ENCODE data around the gene TMEM270. TPM values are rescaled to one million over a fixed set of nuclear protein-coding genes. Genes with fewer than 3 reads are reported as not detected.

TMEM270 gene
- polyA plus RNA-seq, 2 of the 4 experiments (the other 2 are of a cell fraction): not detected

- TF ChIP-seq HES2 (IDR thresholded peaks at IDR 0.05) (no peak), JUNB (IDR thresholded peaks at IDR 0.05) (no peak), ELK1 (IDR thresholded peaks at IDR 0.05; ENCODE audit: low read depth, low read length) (no peak), USF2 (IDR thresholded peaks at IDR 0.05) (no peak)
- ATAC-seq: no peak
- no peaks in the 10 kb centered on the region for H3K9me3 ChIP-seq
- peak overlapping the region; percentile 82 to 88; a peak in 5 of 6 replicates for H3K27ac ChIP-seq
- no peak overlapping the region for H3K4me3 ChIP-seq
- H3K4me2 ChIP-seq: no peak overlapping the region
- ChIA-PET CTCF (interaction anchor here (0.6 to 5.2 kb wide), 5 partner anchors 13 to 89 kb away, joined by 3 to 30 read pairs (median 6); no protein-coding TSS in a partner anchor), POLR2A (no interaction called here)
- no peak for DNase-seq (ENCODE audit: low read depth in 1 of 2, low spot score in 1 of 2)
- FAIRE-seq: no peak
- H3K4me1 ChIP-seq: peaks cover 48% of the 10 kb centered on the region
- 88% methylated on average over 11 of the region's 11 CpGs for WGBS (ENCODE audit: missing lambda C conversion rate)
Observed at GRCh38 chr7:73823873-73824592, 36.9 kb upstream of the TMEM270 start.

- ChIA-PET CTCF (interaction anchor here (0.7 to 4.8 kb wide), 5 partner anchors 10 to 90 kb away, joined by 3 to 30 read pairs (median 7); no protein-coding TSS in a partner anchor), POLR2A (no interaction called here)
- ATAC-seq (no peak), FAIRE-seq (no peak), DNase-seq (ENCODE audit: low read depth in 1 of 2, low spot score in 1 of 2) (no peak)
- Histone ChIP-seq H3K4me3 (no peak overlapping the region), H3K27ac (peak overlapping the region in 1 of 2 experiments; percentile 45; a peak in 1 of 6 replicates), H3K4me2 (no peak overlapping the region), H3K4me1 (peaks cover 57% of the 10 kb centered on the region), H3K9me3 (no peaks in the 10 kb centered on the region)
- TF ChIP-seq EHMT2 (IDR thresholded peaks at IDR 0.05; ENCODE audit: low read depth) (no peak), EHF (CRISPR knock-in tag; IDR thresholded peaks at IDR 0.05) (no peak), RFX5 (IDR thresholded peaks at IDR 0.05) (no peak), ZSCAN20 (CRISPR knock-in tag; IDR thresholded peaks at IDR 0.05) (no peak), BHLHE40 (IDR thresholded peaks at IDR 0.05; ENCODE audit: low read depth, low read length) (no peak), REST (IDR thresholded peaks at IDR 0.05) (no peak), ZNF302 (CRISPR knock-in tag; IDR thresholded peaks at IDR 0.05) (no peak), NPAS2 (CRISPR knock-in tag; IDR thresholded peaks at IDR 0.05; ENCODE audit: borderline replicate concordance) (no peak), EP300 (IDR thresholded peaks at IDR 0.05) (no peak)
- WGBS (ENCODE audit: missing lambda C conversion rate): 92% methylated on average over 4 of the region's 9 CpGs
Observed at GRCh38 chr7:73824986-73825385, 36.0 kb upstream of the TMEM270 start.

- ChIA-PET POLR2A (interaction anchor here (1.5 to 2.4 kb wide), 3 partner anchors 14 to 89 kb away, joined by 8 to 17 read pairs (median 10); partner anchors contain the start of genes ABHD11 and METTL27), CTCF (interaction anchor here (1.4 to 2.3 kb wide), 6 partner anchors 12 to 28 kb away, joined by 3 to 10 read pairs (median 6); no protein-coding TSS in a partner anchor)
- WGBS (ENCODE audit: missing lambda C conversion rate): 29% methylated on average over 6 of the region's 11 CpGs
- Histone ChIP-seq H3K9me3 (no peaks in the 10 kb centered on the region), H3K4me1 (peaks cover 65% of the 10 kb centered on the region), H3K4me3 (no peak overlapping the region), H3K27ac (peak overlapping the region; percentile 67 to 86), H3K4me2 (peak overlapping the region; percentile 62)
- no peak for FAIRE-seq
- peak in 1 of 2 experiments; percentile 69 for DNase-seq (ENCODE audit: low read depth in 1 of 2, low spot score in 1 of 2)
- ATAC-seq: peak; percentile 20 to 27; a peak in 4 of 6 replicates
- TF ChIP-seq KDM1A (IDR thresholded peaks at IDR 0.05; ENCODE audit: low read depth): no peak
- no peak for TF ChIP-seq FOXS1 (CRISPR knock-in tag; IDR thresholded peaks at IDR 0.05)
- no peak for TF ChIP-seq EP300 (IDR thresholded peaks at IDR 0.05)
- TF ChIP-seq CEBPB (IDR thresholded peaks at IDR 0.05): no peak
- no peak for TF ChIP-seq E2F6 (IDR thresholded peaks at IDR 0.05; ENCODE audit: borderline replicate concordance, low read depth)
- no peak for TF ChIP-seq EHF (CRISPR knock-in tag; IDR thresholded peaks at IDR 0.05)
- no peak for TF ChIP-seq RAD21 (conservative IDR thresholded peaks at IDR 0.05 in 1 of 2, IDR thresholded peaks at IDR 0.05 in 1 of 2)
- no peak for TF ChIP-seq RARB (CRISPR knock-in tag; IDR thresholded peaks at IDR 0.05)
- no peak for TF ChIP-seq ZFP36 (IDR thresholded peaks at IDR 0.05; ENCODE audit: borderline replicate concordance, partially characterized antibody)
- no peak for TF ChIP-seq ZSCAN20 (CRISPR knock-in tag; IDR thresholded peaks at IDR 0.05)
- no peak for TF ChIP-seq SREBF2 (IDR thresholded peaks at IDR 0.05)
- no peak for TF ChIP-seq EHMT2 (IDR thresholded peaks at IDR 0.05; ENCODE audit: low read depth)
- TF ChIP-seq PBX3 (IDR thresholded peaks at IDR 0.05): no peak
- no peak for TF ChIP-seq ZC3H11A (IDR thresholded peaks at IDR 0.05)
Observed at GRCh38 chr7:73827567-73828106, 33.3 kb upstream of the TMEM270 start.
